Heart left ventricle (tissue), 16 donors: ENCODE data around the gene RMP24.

Experiments used
- ATAC-seq, 4 donors: fragments of 200-7000 bp; cut with Tn5 transposase; one replicate each; pipeline ENCODE4 v1.9.1; 2020 to 2022; ENCODE audit warnings: moderate library complexity in 4 of 4, mild to moderate bottlenecking in 3 of 4, moderate number of reproducible peaks in 1 of 4
- DNase-seq, 5 donors: peaks; one replicate each; pipeline ENCODE4 v3.0.0-alpha.2; 2020
- H3K27ac ChIP-seq, 12 donors: fragments of 200-600 bp; sonication (generic) in 4 of 12; one replicate each; pipeline versions ENCODE4 v1.5.0 to v1.8.0; 2016 to 2022; ENCODE audit warnings: mild to moderate bottlenecking in 2 of 12
- H3K27me3 ChIP-seq, 9 donors: fragments of 200-600 bp; sonication (generic) in 2 of 9; one replicate each; pipeline versions ENCODE4 v1.5.1 to v1.8.0; 2016 to 2022; ENCODE audit warnings: mild to moderate bottlenecking in 3 of 9
- H3K36me3 ChIP-seq, 9 donors: fragments of 200-600 bp; sonication (generic) in 2 of 9; one replicate each; pipeline versions ENCODE4 v1.5.0 to v1.8.0; 2018 to 2022; ENCODE audit warnings: mild to moderate bottlenecking in 2 of 9
- H3K4me1 ChIP-seq, 12 donors: fragments of 200-600 bp; sonication (generic) in 4 of 12; one replicate each; pipeline versions ENCODE4 v1.5.0 to v1.8.0; 2016 to 2022; ENCODE audit warnings: mild to moderate bottlenecking in 3 of 12
- H3K4me3 ChIP-seq, 12 donors: fragments of 200-600 bp; sonication (generic) in 4 of 12; one replicate each; pipeline versions ENCODE4 v1.5.0 to v1.8.0; 2017 to 2022; ENCODE audit warnings: mild to moderate bottlenecking in 9 of 12, moderate library complexity in 4 of 12
- H3K9me3 ChIP-seq, 12 donors: fragments of 200-600 bp; sonication (generic) in 4 of 12; one replicate each; pipeline versions ENCODE4 v1.5.0 to v1.8.0; 2016 to 2022; ENCODE audit warnings: mild to moderate bottlenecking in 1 of 12
- POLR2A ChIP-seq, 2 donors: fragments of 450-650 bp; IDR thresholded peaks; one replicate each; pipeline ENCODE4 v1.6.1; 2017; ENCODE audit warnings: antibody characterized with exemption in 2 of 2, mild to moderate bottlenecking in 2 of 2, moderate library complexity in 2 of 2
- WGBS, 4 donors: extraction: QIAGEN DNeasy Blood & Tissue Kit in 2 of 4; methylation state at CpG; one replicate each; pipeline versions ENCODE4 v1.1.5 to v1.1.7; 2013 to 2018; 5-methylcytosine and 5-hydroxymethylcytosine counted together
- intact Hi-C, 10 donors: fragments of 100-400 bp; cut with DNase I; formaldehyde crosslinking; loops; one replicate each; pipeline versions ENCODE4 v1.11.1 to v1.14.2; 2022
- TF ChIP-seq, protein P1 (sequence below), 12 donors: fragments of 200-600 bp; sonication (generic) in 4 of 12; IDR thresholded peaks; one replicate each; pipeline versions ENCODE4 v1.5.0 to v1.8.0; 2018 to 2022; ENCODE audit warnings: antibody characterized with exemption in 12 of 12, mild to moderate bottlenecking in 5 of 12
- donor health status: ischemic (EF 13 %, LVEDD 7.1; RV severe dilation, severe dysfunction).
- donor health status: healthy with polysubstance abuse.
- donor health status: DM: no; HTN: yes; CAD: no.
- donor health status: DM: no; HTN: no; CAD: no.
- donor health status: ischemic (EF 25% LVEDD 6.9; RV normal size, moderate dysfunction).
- donor health status: ischemic (EF 25% LVEDD 5.7; RV mildly dilated, moderate dysfunction).
- donor health status: healthy.
- donor health status: DM: yes; HTN: yes; CAD: no.
- donor health status: ischemic (EF 35%, LVEDD 5.7; RV mildly dilated, moderate dysfunction).
- donor health status: nonischemic (EF 11% LVEDD 7.7; RV severe dilation, severe dysfunction).
- donor health status: DM: yes; HTN: yes; CAD: no.
- donor health status: PGD.
- donor health status: ischemic (EF 29% LVEDD 5.4; RV normal size, mild dysfunction).
- donor health status: nonischemic (EF 23%, LVEDD 6.1; RV moderate dilation, normal function).

RMP24 gene

GRCh38 chr18:35938158-35938557 lies 34.3 kb upstream of the RMP24 start:
- H3K27ac ChIP-seq, result no peak overlapping the region

DNA sequence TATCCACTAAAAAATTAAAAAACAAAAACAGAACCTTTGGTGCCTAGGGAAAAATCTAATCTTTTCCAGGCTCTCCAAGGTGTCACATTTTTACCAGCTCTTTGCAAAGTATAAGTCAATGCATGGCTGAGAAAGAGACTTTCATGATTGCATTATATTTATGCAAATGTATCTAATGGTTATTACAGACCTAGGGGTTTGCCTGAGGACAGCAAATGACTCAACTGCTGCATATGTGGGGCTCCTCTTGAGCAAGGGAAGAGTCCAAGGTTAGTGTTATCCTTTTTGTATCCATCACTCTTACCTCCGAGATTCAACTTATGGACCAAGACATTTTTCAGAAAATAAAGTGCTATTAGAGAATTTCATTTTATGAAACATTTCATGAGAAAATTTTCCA lies 33.9 kb upstream of the RMP24 start:
- DNase-seq, result no peak
- intact Hi-C loops, result loop anchor here in 1 of 10 donors (10.0 kb wide), 1 partner anchor 544 kb away; no protein-coding TSS in a partner anchor
- Histone ChIP-seq H3K4me3 (no peak overlapping the region), H3K36me3 (no peaks in the 10 kb centered on the region), H3K9me3 (no peaks in the 10 kb centered on the region), H3K27me3 (peaks cover 0 to 4% (median 0%) of the 10 kb centered on the region in 9 donors), H3K4me1 (no peaks in the 10 kb centered on the region), H3K27ac (no peak overlapping the region)
- ATAC-seq, result no peak
- WGBS, 4 donors, result 66 to 85% (median 79%) methylated on average over 1 of the region's 1 CpG
- TF ChIP-seq POLR2A (IDR thresholded peaks at IDR 0.05), result no peak
- TF ChIP-seq, protein P1, sequence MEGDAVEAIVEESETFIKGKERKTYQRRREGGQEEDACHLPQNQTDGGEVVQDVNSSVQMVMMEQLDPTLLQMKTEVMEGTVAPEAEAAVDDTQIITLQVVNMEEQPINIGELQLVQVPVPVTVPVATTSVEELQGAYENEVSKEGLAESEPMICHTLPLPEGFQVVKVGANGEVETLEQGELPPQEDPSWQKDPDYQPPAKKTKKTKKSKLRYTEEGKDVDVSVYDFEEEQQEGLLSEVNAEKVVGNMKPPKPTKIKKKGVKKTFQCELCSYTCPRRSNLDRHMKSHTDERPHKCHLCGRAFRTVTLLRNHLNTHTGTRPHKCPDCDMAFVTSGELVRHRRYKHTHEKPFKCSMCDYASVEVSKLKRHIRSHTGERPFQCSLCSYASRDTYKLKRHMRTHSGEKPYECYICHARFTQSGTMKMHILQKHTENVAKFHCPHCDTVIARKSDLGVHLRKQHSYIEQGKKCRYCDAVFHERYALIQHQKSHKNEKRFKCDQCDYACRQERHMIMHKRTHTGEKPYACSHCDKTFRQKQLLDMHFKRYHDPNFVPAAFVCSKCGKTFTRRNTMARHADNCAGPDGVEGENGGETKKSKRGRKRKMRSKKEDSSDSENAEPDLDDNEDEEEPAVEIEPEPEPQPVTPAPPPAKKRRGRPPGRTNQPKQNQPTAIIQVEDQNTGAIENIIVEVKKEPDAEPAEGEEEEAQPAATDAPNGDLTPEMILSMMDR (IDR thresholded peaks at IDR 0.05), result no peak

More at GRCh38 chr18:35938158-35938557, 34.3 kb upstream of the RMP24 start:
- H3K36me3 ChIP-seq, result no peaks in the 10 kb centered on the region
- H3K9me3 ChIP-seq, result no peaks in the 10 kb centered on the region
- peaks cover 0 to 4% (median 0%) of the 10 kb centered on the region in 9 donors for H3K27me3 ChIP-seq
- WGBS, 4 donors, result 44 to 65% (median 55%) methylated on average over 1 of the region's 1 CpG
- intact Hi-C loops, result loop anchor here in 1 of 10 donors (10.0 kb wide), 1 partner anchor 543 kb away; no protein-coding TSS in a partner anchor
- no peaks in the 10 kb centered on the region for H3K4me1 ChIP-seq
- DNase-seq, result no peak
- no peak for ATAC-seq
- TF ChIP-seq, protein P1 (IDR thresholded peaks at IDR 0.05), result no peak
- no peak for TF ChIP-seq POLR2A (IDR thresholded peaks at IDR 0.05)
- H3K4me3 ChIP-seq, result no peak overlapping the region

- 36 to 49% (median 46%) methylated on average over 5 of the region's 5 CpGs for WGBS, 4 donors
- no peaks in the 10 kb centered on the region for H3K4me1 ChIP-seq
- intact Hi-C loops, result loop anchor here in 1 of 10 donors (10.0 kb wide), 1 partner anchor 544 kb away; no protein-coding TSS in a partner anchor
- no peaks in the 10 kb centered on the region for H3K9me3 ChIP-seq
- H3K27me3 ChIP-seq, result peaks cover 0 to 4% (median 0%) of the 10 kb centered on the region in 9 donors
- no peak overlapping the region for H3K27ac ChIP-seq
- no peak overlapping the region for H3K4me3 ChIP-seq
- no peak for DNase-seq
- TF ChIP-seq POLR2A (IDR thresholded peaks at IDR 0.05), result no peak
- TF ChIP-seq, protein P1 (IDR thresholded peaks at IDR 0.05), result peak in 7 of 12 donors; percentile 9 to 42 (median 24)
- ATAC-seq, result peak in 1 of 4 donors; percentile 46
- no peaks in the 10 kb centered on the region for H3K36me3 ChIP-seq
Observed at GRCh38 chr18:35939138-35939537, 33.3 kb upstream of the RMP24 start.

GRCh38 chr18:35941299-35941698 lies 31.2 kb upstream of the RMP24 start:
- Histone ChIP-seq H3K36me3 (no peaks in the 10 kb centered on the region), H3K4me1 (no peaks in the 10 kb centered on the region), H3K9me3 (no peaks in the 10 kb centered on the region), H3K4me3 (no peak overlapping the region), H3K27me3 (peaks cover 0 to 4% (median 0%) of the 10 kb centered on the region in 9 donors), H3K27ac (no peak overlapping the region)
- TF ChIP-seq, protein P1 (IDR thresholded peaks at IDR 0.05), result no peak
- no peak for TF ChIP-seq POLR2A (IDR thresholded peaks at IDR 0.05)
- 61 to 69% (median 68%) methylated on average over 6 of the region's 6 CpGs for WGBS, 4 donors
- intact Hi-C loops, result loop anchor here in 2 of 10 donors (10.0 kb wide), 2 partner anchors 546 to 556 kb away; no protein-coding TSS in a partner anchor
- DNase-seq, result no peak
- no peak for ATAC-seq
